OCI-LY3 (cell line): Measurements from ENCODE around the gene PRPF6.

Source experiments
- H2AFZ ChIP-seq: fragments of 200-600, 300-600 bp; shearing (Covaris generic); 2 replicates; pipeline ENCODE4 v1.6.0; 2014; ENCODE audit warnings: antibody characterized with exemption, low read depth, low read length
- H3K27ac ChIP-seq: fragments of 200-600, 300-600 bp; sonication (generic); 2 replicates; pipeline ENCODE4 v1.5.1; 2014; ENCODE audit warnings: mild to moderate bottlenecking, low read length, moderate library complexity, mixed read lengths
- H3K27me3 ChIP-seq: fragments of 200-600, 300-600 bp; sonication (generic); 2 replicates; pipeline ENCODE4 v1.6.1; 2014; ENCODE audit warnings: low read depth, low read length, mixed read lengths
- H3K36me3 ChIP-seq: fragments of 200-600, 300-600 bp; sonication (generic); replicated peaks from 2 replicates; pipeline ENCODE3; 2014; ENCODE audit warnings: low read depth, low read length, mixed read lengths
- H3K4me1 ChIP-seq: fragments of 300-600, 200-600 bp; sonication (generic); 2 replicates; pipeline ENCODE4 v1.6.1; 2014; ENCODE audit warnings: low read length, mixed read lengths
- H3K4me2 ChIP-seq: fragments of 200-600, 300-600 bp; sonication (generic); 2 replicates; pipeline ENCODE4 v1.6.1; 2014; ENCODE audit warnings: low read length, mixed read lengths
- H3K4me3 ChIP-seq: fragments of 300-600, 200-600 bp; sonication (generic); 2 replicates; pipeline ENCODE4 v1.5.1; 2014; ENCODE audit warnings: antibody characterized with exemption, mild to moderate bottlenecking, low read length, moderate library complexity
- H3K79me2 ChIP-seq: fragments of 300-600, 200-600 bp; shearing (Covaris generic); 2 replicates; pipeline ENCODE4 v1.6.1; 2014; ENCODE audit warnings: mild to moderate bottlenecking, low read length, mixed read lengths
- H3K9ac ChIP-seq: fragments of 300-600, 200-600 bp; shearing (Covaris generic); 2 replicates; pipeline ENCODE4 v1.6.0; 2014; ENCODE audit warnings: mild to moderate bottlenecking, low read length, moderate library complexity
- H3K9me3 ChIP-seq: fragments of 200-600, 300-600 bp; shearing (Covaris generic); 2 replicates; pipeline ENCODE4 v1.6.1; 2014; ENCODE audit warnings: low read length, mixed read lengths; ENCODE audit not compliant: insufficient read depth
- H4K20me1 ChIP-seq: fragments of 200-600, 300-600 bp; sonication (generic); 2 replicates; pipeline ENCODE4 v1.6.1; 2016; ENCODE audit warnings: low read length, mixed read lengths; ENCODE audit not compliant: insufficient read depth
- EZH2phosphoT487 ChIP-seq: fragments of 200-600 bp; shearing (Covaris generic); IDR thresholded peaks from 2 replicates; pipeline ENCODE4 v1.6.1; 2018; ENCODE audit warnings: antibody characterized with exemption, mixed run types, low read depth
- TF ChIP-seq, protein P1 (sequence below): fragments of 200-600, 300-600 bp; sonication (generic); IDR thresholded peaks from 2 replicates; pipeline ENCODE4 v1.5.1; 2014; ENCODE audit warnings: antibody characterized with exemption, low read length, low read depth

The PRPF6 gene

DNA sequence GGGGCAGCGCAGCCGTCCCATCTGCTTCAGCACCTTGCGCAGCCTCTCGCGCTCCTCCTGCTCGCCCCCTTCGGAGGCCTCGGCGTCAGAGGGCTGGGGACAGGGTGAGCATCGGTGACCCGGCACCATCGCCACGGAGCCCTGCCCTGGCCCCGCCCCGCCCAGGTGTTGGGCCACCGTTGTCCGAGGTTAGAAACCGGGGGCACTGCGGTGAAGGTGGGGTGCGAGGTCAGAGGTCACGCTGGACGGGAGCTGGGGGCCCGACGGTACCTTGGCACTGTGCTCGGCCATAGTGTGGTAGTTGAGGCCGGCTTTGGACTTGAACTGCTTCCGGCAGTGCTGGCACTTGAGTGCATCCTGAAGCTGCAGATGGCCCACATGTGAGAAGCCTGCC lies 17.6 kb upstream of the PRPF6 start:
- peaks cover under 1% of the 10 kb centered on the region; the same call in 1 of the 2 replicates for H3K4me1 ChIP-seq
- TF ChIP-seq, protein P1, sequence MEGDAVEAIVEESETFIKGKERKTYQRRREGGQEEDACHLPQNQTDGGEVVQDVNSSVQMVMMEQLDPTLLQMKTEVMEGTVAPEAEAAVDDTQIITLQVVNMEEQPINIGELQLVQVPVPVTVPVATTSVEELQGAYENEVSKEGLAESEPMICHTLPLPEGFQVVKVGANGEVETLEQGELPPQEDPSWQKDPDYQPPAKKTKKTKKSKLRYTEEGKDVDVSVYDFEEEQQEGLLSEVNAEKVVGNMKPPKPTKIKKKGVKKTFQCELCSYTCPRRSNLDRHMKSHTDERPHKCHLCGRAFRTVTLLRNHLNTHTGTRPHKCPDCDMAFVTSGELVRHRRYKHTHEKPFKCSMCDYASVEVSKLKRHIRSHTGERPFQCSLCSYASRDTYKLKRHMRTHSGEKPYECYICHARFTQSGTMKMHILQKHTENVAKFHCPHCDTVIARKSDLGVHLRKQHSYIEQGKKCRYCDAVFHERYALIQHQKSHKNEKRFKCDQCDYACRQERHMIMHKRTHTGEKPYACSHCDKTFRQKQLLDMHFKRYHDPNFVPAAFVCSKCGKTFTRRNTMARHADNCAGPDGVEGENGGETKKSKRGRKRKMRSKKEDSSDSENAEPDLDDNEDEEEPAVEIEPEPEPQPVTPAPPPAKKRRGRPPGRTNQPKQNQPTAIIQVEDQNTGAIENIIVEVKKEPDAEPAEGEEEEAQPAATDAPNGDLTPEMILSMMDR, result no peak
- TF ChIP-seq EZH2phosphoT487, result no peak

DNA sequence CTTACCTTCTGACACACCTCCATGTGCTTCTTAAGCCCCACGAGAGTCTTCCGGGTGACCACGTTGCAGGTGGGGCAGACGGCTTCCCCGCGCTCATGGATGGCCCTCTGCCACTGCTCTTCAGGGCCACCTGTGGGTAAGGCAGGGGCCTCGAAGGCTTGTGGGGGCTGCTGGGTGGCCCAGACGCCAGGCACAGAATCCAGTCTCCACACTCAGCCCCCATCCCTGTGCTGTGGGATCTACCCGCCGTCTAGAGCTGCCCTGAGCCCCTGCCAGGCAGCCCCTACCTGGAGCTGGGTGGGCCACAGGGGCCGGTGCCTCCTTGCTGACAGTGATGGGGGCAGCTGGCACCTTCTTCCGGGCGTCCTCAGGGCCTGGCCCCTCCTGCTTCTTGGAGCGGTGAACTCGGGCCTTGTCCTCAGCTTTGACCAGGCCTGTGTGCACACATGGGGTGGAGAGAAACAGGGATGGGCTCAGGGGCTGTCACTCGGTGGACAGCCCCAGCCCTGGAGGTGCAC lies 17.1 kb upstream of the PRPF6 start:
- TF ChIP-seq, protein P1, result no peak
- TF ChIP-seq EZH2phosphoT487, result no peak
- Histone ChIP-seq H3K4me3 (no peak overlapping the region), H3K27me3 (no peaks in the 10 kb centered on the region), H3K9ac (no peak overlapping the region), H2AFZ (no peak overlapping the region), H3K79me2 (peaks cover 10% of the 10 kb centered on the region), H3K4me2 (no peak overlapping the region), H3K4me1 (peaks cover 5% of the 10 kb centered on the region), H3K9me3 (no peaks in the 10 kb centered on the region), H3K36me3 (peaks cover 18% of the 10 kb centered on the region), H4K20me1 (no peaks in the 10 kb centered on the region), H3K27ac (no peak overlapping the region)

More for the DNA sequence above, 17.6 kb upstream of the PRPF6 start:
- Histone ChIP-seq H3K4me2 (no peak overlapping the region), H3K27me3 (no peaks in the 10 kb centered on the region), H3K36me3 (peaks cover 18% of the 10 kb centered on the region), H3K27ac (no peak overlapping the region), H3K4me3 (no peak overlapping the region), H3K9me3 (no peaks in the 10 kb centered on the region), H3K9ac (no peak overlapping the region), H3K79me2 (peaks cover 5% of the 10 kb centered on the region), H4K20me1 (no peaks in the 10 kb centered on the region), H2AFZ (no peak overlapping the region)

DNA sequence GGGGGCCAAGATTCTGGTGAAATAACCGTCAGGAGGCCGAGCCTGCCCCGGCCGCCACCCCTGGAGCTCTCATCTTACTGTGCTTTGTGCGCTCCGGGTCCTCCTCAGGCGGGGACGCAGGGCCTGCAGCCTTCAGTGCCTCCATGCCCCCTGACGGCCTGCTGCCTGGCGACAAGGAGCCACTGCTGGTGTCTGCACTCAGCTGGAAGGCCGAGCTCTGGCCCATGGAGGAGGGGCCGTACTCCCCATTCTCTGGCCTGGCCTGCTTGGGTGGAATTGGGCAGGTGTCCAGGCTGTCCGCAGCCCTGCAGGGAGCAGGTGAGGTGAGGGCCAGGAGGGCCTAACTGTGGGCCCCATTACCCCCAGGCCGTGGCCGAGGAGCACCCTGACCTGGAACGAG lies 16.5 kb upstream of the PRPF6 start:
- Histone ChIP-seq H3K27me3 (no peaks in the 10 kb centered on the region), H3K27ac (no peak overlapping the region), H4K20me1 (no peaks in the 10 kb centered on the region), H3K9ac (no peak overlapping the region), H3K4me1 (peaks cover 7% of the 10 kb centered on the region), H3K79me2 (peaks cover 16% of the 10 kb centered on the region), H3K9me3 (no peaks in the 10 kb centered on the region), H2AFZ (no peak overlapping the region), H3K36me3 (peaks cover 17% of the 10 kb centered on the region), H3K4me3 (no peak overlapping the region), H3K4me2 (no peak overlapping the region)
- TF ChIP-seq EZH2phosphoT487, result no peak
- TF ChIP-seq, protein P1, result no peak

DNA sequence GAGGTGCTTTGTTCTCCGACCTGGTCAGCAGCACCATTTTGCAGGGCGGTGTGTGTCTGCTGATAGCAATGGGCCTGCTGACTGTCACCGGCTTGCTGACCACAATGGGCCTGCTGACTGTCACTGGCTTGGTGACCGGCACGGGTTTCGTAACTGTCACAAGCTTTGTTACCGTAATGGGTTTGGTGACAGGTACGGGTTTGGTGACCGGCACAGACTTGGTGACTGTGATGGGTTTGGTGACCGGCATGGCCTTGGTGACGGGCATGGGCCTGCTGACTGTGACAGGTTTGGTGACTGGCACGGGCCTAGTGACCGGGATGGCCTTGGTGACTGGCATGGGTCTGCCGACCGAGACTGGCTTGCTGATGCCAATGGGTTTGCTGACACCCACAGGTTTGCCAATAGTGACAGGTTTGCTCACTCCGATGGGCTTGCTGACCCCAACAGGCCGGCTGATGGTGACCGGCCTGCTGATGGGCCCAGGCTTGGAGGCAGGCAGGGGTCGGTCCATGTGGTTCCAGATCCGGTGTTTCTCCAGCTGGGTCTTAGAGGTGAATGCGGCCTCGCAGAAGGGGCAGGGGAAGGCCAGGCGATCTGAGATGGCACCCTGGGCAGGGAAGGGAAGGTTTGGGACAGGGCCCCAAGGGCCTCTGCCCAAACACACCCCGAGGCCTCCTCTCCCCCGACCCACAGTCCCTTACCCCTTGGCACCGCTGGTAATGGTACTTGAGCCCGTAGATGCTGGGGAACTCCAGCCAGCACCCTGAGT lies 14.6 kb upstream of the PRPF6 start:
- Histone ChIP-seq H3K4me1 (peaks cover 12% of the 10 kb centered on the region), H3K4me2 (no peak overlapping the region), H4K20me1 (no peaks in the 10 kb centered on the region), H3K79me2 (peaks cover 16% of the 10 kb centered on the region), H3K9ac (no peak overlapping the region), H3K27me3 (0 out of 2 replicates have a peak, but pooled peaks cover 4% of the 10 kb centered on the region), H3K27ac (no peak overlapping the region), H3K36me3 (peaks cover 14% of the 10 kb centered on the region), H2AFZ (no peak overlapping the region), H3K9me3 (no peaks in the 10 kb centered on the region), H3K4me3 (no peak overlapping the region)
- TF ChIP-seq, protein P1, result no peak
- TF ChIP-seq EZH2phosphoT487, result no peak
